IMR-90 (cell line): Measurements from ENCODE around the gene FIBCD1. TPM values are rescaled to one million over a fixed set of nuclear protein-coding genes. Genes with fewer than 3 reads are reported as not detected.

Experiments
- ATAC-seq: fragments of 200-7000 bp; cut with Tn5 transposase; 2 replicates; pipeline ENCODE4 v1.9.1; 2020; ENCODE audit warnings: low read depth, mild to moderate bottlenecking, moderate library complexity
- BruUV-seq: library from RNA; stranded (reverse); fragments of 400-500 nt; replicated peaks from 2 replicates; lab custom pipeline; 2021; lab: Mats Ljungman, UMichigan
- CTCF ChIA-PET: fragments of 300-600 bp; formaldehyde crosslinking; extraction: SDS; loops from one replicate; lab custom pipeline; 2021; ENCODE audit warnings: antibody characterized with exemption; lab: Yijun Ruan, JAX
- POLR2A ChIA-PET: fragments of 300-600 bp; sonication (Branson Sonifier 250); formaldehyde crosslinking; loops from one replicate; lab custom pipeline; 2022; ENCODE audit warnings: antibody characterized with exemption; ENCODE audit not compliant: unreplicated experiment; lab: Charles Lee
- DNase-seq: peaks from one replicate; pipeline ENCODE4 v3.0.0; 2013
- H2AFZ ChIP-seq: replicated peaks from 2 replicates; pipeline ENCODE3; 2013; ENCODE audit warnings: low read length, mild to moderate bottlenecking; ENCODE audit not compliant: poor library complexity
- H2AK5ac ChIP-seq: 2 replicates; pipeline ENCODE4 v1.6.1; 2013; ENCODE audit warnings: low read depth, low read length, inconsistent platforms
- H2AK9ac ChIP-seq: replicated peaks from 2 replicates; pipeline ENCODE3; 2013; ENCODE audit warnings: mild to moderate bottlenecking, low read depth, low read length, moderate library complexity; ENCODE audit not compliant: poor library complexity
- H2BK120ac ChIP-seq: 2 replicates; pipeline ENCODE4 v1.6.1; 2013; ENCODE audit warnings: low read depth, low read length, inconsistent platforms
- H2BK15ac ChIP-seq: 3 replicates; pipeline ENCODE4 v1.6.1; 2013; ENCODE audit warnings: low read depth, low read length, inconsistent platforms
- H2BK20ac ChIP-seq: 2 replicates; pipeline ENCODE4 v1.6.1; 2013; ENCODE audit warnings: low read depth, mild to moderate bottlenecking, inconsistent platforms, low read length, moderate library complexity
- H2BK5ac ChIP-seq: 2 replicates; pipeline ENCODE4 v1.6.1; 2013; ENCODE audit warnings: mild to moderate bottlenecking, low read depth, low read length, inconsistent platforms; ENCODE audit not compliant: poor library complexity, severe bottlenecking
- H3K14ac ChIP-seq: replicated peaks from 2 replicates; pipeline ENCODE4 v1.6.1; 2013; ENCODE audit warnings: low read depth, low read length, inconsistent platforms
- H3K18ac ChIP-seq: 2 replicates; pipeline ENCODE4 v1.6.1; 2013; ENCODE audit warnings: low read depth, low read length, control low read depth
- H3K23ac ChIP-seq: 2 replicates; pipeline ENCODE4 v1.6.1; 2013; ENCODE audit warnings: low read depth, low read length, inconsistent platforms
- H3K27ac ChIP-seq: 2 replicates; pipeline ENCODE4 v1.5.1; 2013; ENCODE audit warnings: mild to moderate bottlenecking, control low read depth, low read length; ENCODE audit not compliant: insufficient read depth
- H3K27me3 ChIP-seq: 2 replicates; pipeline ENCODE4 v1.6.1; 2013; ENCODE audit warnings: low read length; ENCODE audit not compliant: control insufficient read depth, insufficient read depth
- H3K36me3 ChIP-seq: 2 replicates; pipeline ENCODE4 v1.6.1; 2013; ENCODE audit warnings: low read length, mixed read lengths; ENCODE audit not compliant: control insufficient read depth, insufficient read depth
- H3K4ac ChIP-seq: 2 replicates; pipeline ENCODE4 v1.6.1; 2013; ENCODE audit warnings: low read depth, low read length, inconsistent platforms
- H3K4me1 ChIP-seq: 2 replicates; pipeline ENCODE4 v1.6.1; 2013; ENCODE audit warnings: low read length, mixed read lengths; ENCODE audit not compliant: control insufficient read depth, insufficient read depth
- H3K4me2 ChIP-seq: 2 replicates; pipeline ENCODE4 v1.6.1; 2013; ENCODE audit warnings: low read depth, mild to moderate bottlenecking, control low read depth, low read length, moderate library complexity
- H3K4me3 ChIP-seq: 2 replicates; pipeline ENCODE4 v1.5.1; 2013; ENCODE audit warnings: low read depth, mild to moderate bottlenecking, control low read depth, low read length, moderate library complexity; ENCODE audit not compliant: insufficient read depth
- H3K56ac ChIP-seq: 2 replicates; pipeline ENCODE4 v1.6.1; 2013; ENCODE audit warnings: low read length, inconsistent platforms; ENCODE audit not compliant: insufficient read depth; ENCODE audit errors: extremely low read depth
- H3K79me1 ChIP-seq, 2 experiments: 2 replicates each; pipeline ENCODE4 v1.6.1; 2013; ENCODE audit warnings: low read length in 2 of 2, inconsistent platforms in 1 of 2, low read depth in 1 of 2
- H3K9ac ChIP-seq: 2 replicates; pipeline ENCODE4 v1.6.1; 2013; ENCODE audit warnings: low read depth, low read length, control low read depth
- H3K9me1 ChIP-seq: 2 replicates; pipeline ENCODE4 v1.6.1; 2013; ENCODE audit warnings: low read length, inconsistent platforms; ENCODE audit not compliant: insufficient read depth
- H3K9me3 ChIP-seq: 2 replicates; pipeline ENCODE4 v1.6.1; 2013; ENCODE audit warnings: low read length; ENCODE audit not compliant: control insufficient read depth, insufficient read depth
- H4K20me1 ChIP-seq: 2 replicates; pipeline ENCODE4 v1.6.1; 2013; ENCODE audit warnings: low read length, inconsistent platforms; ENCODE audit not compliant: insufficient read depth
- H4K5ac ChIP-seq: 2 replicates; pipeline ENCODE4 v1.6.1; 2013; ENCODE audit warnings: mild to moderate bottlenecking, low read depth, low read length, control low read depth
- H4K8ac ChIP-seq, 2 experiments: 2 replicates each; pipeline ENCODE4 v1.6.1; 2013; ENCODE audit warnings: low read depth in 2 of 2, low read length in 2 of 2, control low read depth in 1 of 2, inconsistent platforms in 1 of 2
- H4K91ac ChIP-seq: 2 replicates; pipeline ENCODE4 v1.6.1; 2013; ENCODE audit warnings: low read depth, low read length, inconsistent platforms; ENCODE audit not compliant: insufficient read depth
- BHLHE40 ChIP-seq: fragments of 150-350 bp; IDR thresholded peaks from 2 replicates; pipeline ENCODE4 v1.6.1; 2016; ENCODE audit warnings: mild to moderate bottlenecking, low read depth, low read length
- CEBPB ChIP-seq: IDR thresholded peaks from 2 replicates; pipeline ENCODE4 v1.6.1; 2012; ENCODE audit warnings: low read depth, low read length, improper control_type of control experiment
- FOS ChIP-seq: fragments of 150-350 bp; IDR thresholded peaks from 2 replicates; pipeline ENCODE4 v1.6.1; 2016; ENCODE audit warnings: low read depth, low read length
- MAZ ChIP-seq: IDR thresholded peaks from 2 replicates; pipeline ENCODE4 v1.6.1; 2012; ENCODE audit warnings: low read depth, mild to moderate bottlenecking, low read length, improper control_type of control experiment, moderate library complexity, borderline replicate concordance
- RFX5 ChIP-seq: IDR thresholded peaks from 2 replicates; pipeline ENCODE4 v1.8.0; 2012; ENCODE audit warnings: low read depth, mild to moderate bottlenecking, low read length, moderate library complexity
- USF2 ChIP-seq: fragments of 150-350 bp; IDR thresholded peaks from 2 replicates; pipeline ENCODE4 v1.6.1; 2017; ENCODE audit warnings: mild to moderate bottlenecking, antibody characterized with exemption, low read length, low read depth
- WGBS, 2 experiments: methylation state at CpG; one replicate each; pipeline versions ENCODE4 v1.1.5 to v1.1.7; 2013; ENCODE audit warnings: missing lambda C conversion rate in 2 of 2; ENCODE audit not compliant: insufficient read length in 1 of 2; ENCODE audit errors: extremely low coverage in 2 of 2; 5-methylcytosine and 5-hydroxymethylcytosine counted together
- dilution Hi-C: fragments of 300-500 bp; cut with HindIII; formaldehyde crosslinking; loops from one replicate; pipeline ENCODE4 v1.14.3; 2018; ENCODE audit warnings: low sequenced_read_pairs; ENCODE audit not compliant: unreplicated experiment
- in situ Hi-C: fragments of 300-500 bp; cut with MboI; formaldehyde crosslinking; loops from 3 replicates; pipeline ENCODE4 v1.14.3; 2019; ENCODE audit warnings: low sequenced_read_pairs, inconsistent platforms, mixed read lengths
- intact Hi-C: fragments of 100-400 bp; cut with micrococcal nuclease; formaldehyde crosslinking; loops from 2 replicates; pipeline ENCODE4 v1.10.0; 2022
- polyA plus RNA-seq, 3 experiments: library from polyadenylated mRNA; depleted of rRNA; stranded (reverse); fragments of >200 nt; gene quantifications; 2 replicates each; pipeline ENCODE4 v1.2.3, GENCODE V29; 2012; ENCODE audit warnings: low replicate concordance in 1 of 3
- total RNA-seq: library from RNA; depleted of rRNA; stranded (reverse); fragments of >200 nt; gene quantifications from 2 replicates; pipeline ENCODE4 v1.2.3, GENCODE V29; 2012
- TF ChIP-seq, protein P1 (sequence below): conservative IDR thresholded peaks from 2 replicates; pipeline ENCODE4 v1.5.1; 2012; ENCODE audit warnings: mild to moderate bottlenecking, low read depth, low read length, improper control_type of control experiment

Gene FIBCD1
- total and polyA plus RNA-seq, 2 of the 4 experiments (the other 2 are of a cell fraction) = 1.1 to 10.1 TPM

DNA sequence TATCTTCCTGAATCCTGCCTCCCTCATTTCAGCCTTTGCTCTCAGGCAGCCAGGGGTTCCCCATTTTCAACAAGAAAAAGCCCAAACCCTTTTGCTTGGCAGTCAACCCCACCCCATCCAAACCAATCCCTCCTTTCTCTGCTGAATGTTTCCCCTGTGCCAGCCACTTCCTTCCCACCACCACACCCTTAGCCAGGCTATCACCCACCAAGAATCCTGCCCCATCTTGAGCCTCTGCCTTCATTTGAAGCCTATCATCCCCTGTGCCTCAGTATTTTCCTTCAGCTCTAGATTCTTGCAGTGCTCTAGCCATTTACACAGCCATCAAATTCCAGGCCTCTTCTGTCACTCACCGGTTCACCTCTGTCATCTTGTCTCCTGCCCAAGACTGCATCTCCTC is 15.3 kb upstream of the FIBCD1 start:
- Histone ChIP-seq H2BK20ac (no peak overlapping the region), H3K36me3 (no peaks in the 10 kb centered on the region), H3K4me3 (no peak overlapping the region), H3K27ac (no peak overlapping the region), H4K91ac (no peak overlapping the region), H3K4me2 (no peak overlapping the region), H3K4ac (no peak overlapping the region), H2BK120ac (no peak overlapping the region), H4K8ac (no peak overlapping the region), H3K9me3 (peaks cover 10% of the 10 kb centered on the region), H2BK15ac (no peak overlapping the region), H3K27me3 (peaks cover 43% of the 10 kb centered on the region), H3K9ac (no peak overlapping the region), H3K9me1 (0 out of 2 replicates have a peak, but pooled peaks cover 6% of the 10 kb centered on the region), H3K18ac (no peak overlapping the region), H3K4me1 (no peaks in the 10 kb centered on the region), H2AK5ac (no peak overlapping the region), H3K79me1 (no peaks in the 10 kb centered on the region), H4K20me1 (no peaks in the 10 kb centered on the region), H2AFZ (no peak overlapping the region), H2AK9ac (no peak overlapping the region), H4K5ac (no peak overlapping the region), H3K23ac (no peak overlapping the region), H3K14ac (no peak overlapping the region), H3K56ac (no peak overlapping the region), H2BK5ac (no peak overlapping the region)
- in situ Hi-C loops (no loop called here), intact Hi-C loops (no loop called here), dilution Hi-C loops (no loop called here)
- DNase-seq (no peak), ATAC-seq (no peak)
- ChIA-PET POLR2A (no interaction called here), CTCF (no interaction called here)
- WGBS, 2 experiments = no CpG with 5 or more reads among the region's 1 CpG
- TF ChIP-seq BHLHE40 (no peak), FOS (no peak), USF2 (no peak), CEBPB (no peak), RFX5 (no peak), MAZ (no peak)
- TF ChIP-seq, protein P1, sequence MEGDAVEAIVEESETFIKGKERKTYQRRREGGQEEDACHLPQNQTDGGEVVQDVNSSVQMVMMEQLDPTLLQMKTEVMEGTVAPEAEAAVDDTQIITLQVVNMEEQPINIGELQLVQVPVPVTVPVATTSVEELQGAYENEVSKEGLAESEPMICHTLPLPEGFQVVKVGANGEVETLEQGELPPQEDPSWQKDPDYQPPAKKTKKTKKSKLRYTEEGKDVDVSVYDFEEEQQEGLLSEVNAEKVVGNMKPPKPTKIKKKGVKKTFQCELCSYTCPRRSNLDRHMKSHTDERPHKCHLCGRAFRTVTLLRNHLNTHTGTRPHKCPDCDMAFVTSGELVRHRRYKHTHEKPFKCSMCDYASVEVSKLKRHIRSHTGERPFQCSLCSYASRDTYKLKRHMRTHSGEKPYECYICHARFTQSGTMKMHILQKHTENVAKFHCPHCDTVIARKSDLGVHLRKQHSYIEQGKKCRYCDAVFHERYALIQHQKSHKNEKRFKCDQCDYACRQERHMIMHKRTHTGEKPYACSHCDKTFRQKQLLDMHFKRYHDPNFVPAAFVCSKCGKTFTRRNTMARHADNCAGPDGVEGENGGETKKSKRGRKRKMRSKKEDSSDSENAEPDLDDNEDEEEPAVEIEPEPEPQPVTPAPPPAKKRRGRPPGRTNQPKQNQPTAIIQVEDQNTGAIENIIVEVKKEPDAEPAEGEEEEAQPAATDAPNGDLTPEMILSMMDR = no peak
- no TSS peak for BruUV-seq
